ENCODE results near the gene EARS2. TPM values are rescaled to one million over a fixed set of nuclear protein-coding genes. Genes with fewer than 3 reads are reported as not detected.

Gene EARS2
- total RNA-seq, 1 experiment from 2014 or later = 50.1 TPM

GRCh38 chr16:23587726-23588125 is 30.6 kb upstream of the EARS2 start:
- no peak overlapping the region for H3T11ph ChIP-seq (ENCODE audit: low read length)
- no peaks in the 10 kb centered on the region for H3K79me1 ChIP-seq (ENCODE audit: insufficient read depth, low read depth, low read length, poor library complexity, severe bottlenecking)
- Mint-ChIP-seq H3K4me3 (no peak overlapping the region), H3K27ac (no peak overlapping the region; a peak in 1 of 7 replicates), H3K36me3 (ENCODE audit: insufficient read depth in 1 of 3, low read depth in 3 of 3) (peaks cover 35 to 90% (median 82%) of the 10 kb centered on the region in 3 experiments), H3K4me1 (no peaks in the 10 kb centered on the region), H3K9me3 (peaks cover 0 to 1% of the 10 kb centered on the region in 2 experiments; a peak in 1 of 5 replicates), H3K27me3 (ENCODE audit: low read depth) (no peaks in the 10 kb centered on the region)
- H3K4ac ChIP-seq (ENCODE audit: low read depth, low read length) = no peak overlapping the region
- H2BK120ac ChIP-seq (ENCODE audit: low read depth, low read length, poor library complexity, severe bottlenecking) = no peak overlapping the region
- no peak overlapping the region for H3K56ac ChIP-seq (ENCODE audit: insufficient read length, low read depth, low read length)
- no peaks in the 10 kb centered on the region for H4K20me1 ChIP-seq (ENCODE audit: control insufficient read depth, insufficient read depth, insufficient read length)
- no peaks in the 10 kb centered on the region for H3K4me1 ChIP-seq (ENCODE audit: insufficient read depth, low read length)
- peaks cover 11% of the 10 kb centered on the region; the same call in 1 of the 2 replicates for H3K79me2 ChIP-seq (ENCODE audit: insufficient read depth, low read length)
- peaks cover 3% of the 10 kb centered on the region for H3K23me2 ChIP-seq (ENCODE audit: insufficient read length, low read depth, low read length, poor library complexity, severe bottlenecking)
- H4K5ac ChIP-seq (ENCODE audit: insufficient read length, low read depth, low read length) = no peak overlapping the region
- no peak overlapping the region for H3K18ac ChIP-seq (ENCODE audit: insufficient read length, low read depth, low read length)
- no peak for TF ChIP-seq CTCF (conservative IDR thresholded peaks at IDR 0.05)
- no peak overlapping the region for H2BK20ac ChIP-seq (ENCODE audit: low read depth, low read length, poor library complexity, severe bottlenecking)
- H3K14ac ChIP-seq (ENCODE audit: insufficient read depth, low read length) = no peak overlapping the region
- no CpG with 5 or more reads among the region's 5 CpGs for WGBS (ENCODE audit: extremely low coverage, insufficient read length, low lambda C conversion rate)
- no peak overlapping the region for H3K9ac ChIP-seq (ENCODE audit: extremely low read depth, insufficient read length, low read length)
- H4K91ac ChIP-seq (ENCODE audit: insufficient read length, low read depth, low read length) = no peak overlapping the region
- H3K4me2 ChIP-seq (ENCODE audit: insufficient read depth, insufficient read length, low read length) = no peak overlapping the region
- no peak overlapping the region for H2AK5ac ChIP-seq (ENCODE audit: insufficient read length, low read length)
- no peak overlapping the region for H2BK5ac ChIP-seq (ENCODE audit: insufficient read length, low read length)
- DNase-seq = no peak
- no peaks in the 10 kb centered on the region for H3K9me3 ChIP-seq (ENCODE audit: control insufficient read depth, low read depth, low read length)
- no peak overlapping the region for H3K27ac ChIP-seq (ENCODE audit: insufficient read length, low read depth, low read length)
- no peaks in the 10 kb centered on the region for H3K27me3 ChIP-seq (ENCODE audit: insufficient read depth, low read length)
- H4K8ac ChIP-seq (replicated peaks; ENCODE audit: insufficient read length, low read depth, low read length) = no peak overlapping the region
- no peak overlapping the region for H3K23ac ChIP-seq (ENCODE audit: insufficient read length, low read depth, low read length)
- no peak overlapping the region for H2BK15ac ChIP-seq (ENCODE audit: low read depth, low read length)
- H2AFZ ChIP-seq (ENCODE audit: low read length) = no peak overlapping the region
- H2BK12ac ChIP-seq (ENCODE audit: insufficient read length, low read depth, low read length) = no peak overlapping the region

All from H9 (cell line).